ENCODE results near the gene FOXE3. TPM values are rescaled to one million over a fixed set of nuclear protein-coding genes. Genes with fewer than 3 reads are reported as not detected.

The FOXE3 gene
- total RNA-seq, 2 donors from 2014 or later, result not detected

DNA sequence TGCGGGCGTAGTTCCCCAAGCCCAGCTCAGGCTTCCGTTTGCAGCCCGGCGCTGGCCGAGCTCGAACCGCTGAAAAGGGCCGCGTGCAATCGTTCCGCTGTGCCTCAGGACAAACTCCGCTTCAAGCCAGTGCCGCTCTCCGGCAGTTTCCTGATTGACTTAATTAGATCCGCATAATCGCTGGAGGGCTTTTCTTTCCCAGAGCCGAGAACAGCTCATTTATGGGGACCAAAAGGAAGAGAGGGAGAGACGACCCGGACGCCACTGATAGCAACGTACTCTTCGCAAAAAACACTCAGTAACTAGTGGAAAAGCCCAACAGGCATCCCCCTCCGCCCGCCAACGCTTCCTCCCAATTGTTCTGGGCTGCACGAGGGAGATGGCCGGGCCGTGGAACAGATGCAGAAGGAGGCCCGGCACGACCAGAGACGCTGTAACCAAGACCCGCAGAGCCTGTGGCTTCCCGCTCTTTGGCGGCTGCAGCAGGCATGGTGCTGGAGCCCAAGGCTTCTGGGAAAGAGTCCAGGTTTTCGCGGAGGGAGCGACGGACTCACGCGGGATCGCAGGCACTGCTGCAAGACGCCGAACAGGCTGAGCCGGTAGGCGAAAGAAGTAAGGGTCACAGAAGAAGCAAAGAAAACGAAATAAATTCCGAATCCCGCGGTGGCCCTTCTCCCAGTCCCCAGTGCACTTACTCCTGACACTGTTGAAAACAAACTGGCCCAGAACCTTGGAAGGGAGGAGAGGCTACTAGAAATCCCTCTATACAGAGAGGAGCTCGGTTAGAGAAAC is 18.2 kb downstream of the FOXE3 start:
- Mint-ChIP-seq H3K36me3 (peaks cover 6% of the 10 kb centered on the region), H3K27me3 (peaks cover 0 to 16% of the 10 kb centered on the region in 2 donors), H3K9me3 (no peaks in the 10 kb centered on the region), H3K4me3 (no peak overlapping the region), H3K4me1 (ENCODE audit: low read depth in 2 of 2) (peaks cover 31 to 41% of the 10 kb centered on the region in 2 donors), H3K27ac (no peak overlapping the region)
- no peak for ATAC-seq
- DNase-seq (ENCODE audit: low spot score), result no peak

DNA sequence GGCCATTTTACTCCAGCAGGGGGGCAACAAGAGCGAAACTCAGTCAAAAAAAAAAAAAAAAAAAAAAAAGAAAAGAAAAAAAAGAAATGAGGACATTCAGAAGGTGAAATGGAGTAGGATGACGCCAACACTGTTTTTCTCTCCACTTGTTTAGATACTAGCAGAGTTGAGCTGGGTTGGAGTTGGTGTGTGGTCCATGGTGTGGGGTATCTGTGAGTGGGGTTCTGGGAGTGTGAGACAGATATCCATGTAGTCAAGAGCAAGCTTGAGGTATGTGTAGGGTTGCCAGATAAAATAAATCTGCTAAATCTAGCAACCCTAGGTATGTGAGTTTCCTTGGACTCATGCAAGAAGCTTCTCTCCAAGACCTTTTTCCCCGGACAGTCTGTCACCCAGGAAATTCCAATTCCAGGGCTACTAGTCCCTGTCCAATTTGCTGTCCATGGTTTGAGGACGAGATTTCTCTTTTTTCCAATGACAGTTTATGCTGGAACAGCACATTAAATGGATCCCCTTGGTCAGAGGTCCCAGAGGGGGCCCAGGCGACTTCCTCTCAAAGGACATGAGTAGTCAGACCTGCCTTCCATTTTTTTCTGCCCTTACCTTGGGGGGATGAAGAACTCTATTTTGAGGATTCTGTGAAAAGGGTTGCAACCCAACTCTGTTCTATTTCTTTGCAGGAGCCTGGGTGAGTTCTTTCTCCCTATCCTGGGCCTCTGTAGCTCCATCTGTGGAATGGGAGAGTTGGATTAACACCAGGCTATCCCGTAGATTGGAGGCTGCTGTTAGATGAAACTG is 19.6 kb downstream of the FOXE3 start:
- peaks cover 6% of the 10 kb centered on the region for H3K36me3 Mint-ChIP-seq
- ATAC-seq (no peak), DNase-seq (ENCODE audit: low spot score) (no peak)
- H3K9me3 Mint-ChIP-seq, result no peaks in the 10 kb centered on the region
- H3K27ac Mint-ChIP-seq, result peak overlapping the region in 1 of 2 donors; percentile 82
- H3K4me3 Mint-ChIP-seq, result peak overlapping the region; percentile 96
- H3K4me1 Mint-ChIP-seq (ENCODE audit: low read depth in 2 of 2), result peaks cover 31 to 41% of the 10 kb centered on the region in 2 donors
- peaks cover 0 to 20% of the 10 kb centered on the region in 2 donors for H3K27me3 Mint-ChIP-seq

DNA sequence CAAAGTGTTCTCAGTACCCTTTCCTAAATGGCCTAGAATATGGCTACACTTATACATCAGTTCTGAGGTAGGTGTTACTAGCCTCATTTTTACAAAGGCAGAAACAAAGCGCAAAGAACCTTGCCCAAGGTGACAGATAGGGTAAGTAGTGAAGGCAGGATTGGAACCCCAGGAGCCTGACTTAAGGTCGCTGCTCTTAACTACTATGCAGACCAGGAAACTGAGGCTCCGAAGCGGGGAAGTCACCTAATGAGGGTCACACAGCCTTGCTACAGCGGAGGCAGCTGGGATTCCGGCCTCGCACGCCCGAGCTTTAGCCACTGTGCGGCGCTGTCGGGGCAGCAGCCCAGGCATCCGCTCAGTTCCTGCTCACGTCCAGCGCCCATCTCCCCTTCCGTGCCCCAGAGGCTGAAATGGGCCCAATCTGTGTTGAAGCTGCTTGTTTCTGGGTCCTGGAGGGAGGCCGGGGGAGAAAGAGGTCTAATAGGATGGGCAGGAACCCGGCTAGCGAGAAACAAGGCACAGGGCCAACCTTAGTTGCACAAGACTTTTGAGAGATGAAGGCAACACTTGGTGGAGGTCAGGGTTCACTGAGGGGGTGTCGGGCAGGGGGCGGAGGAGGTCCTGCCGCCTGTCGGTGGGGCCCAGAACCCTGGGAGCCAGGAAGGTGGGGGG is 20.4 kb downstream of the FOXE3 start:
- H3K27me3 Mint-ChIP-seq, result peaks cover 0 to 16% of the 10 kb centered on the region in 2 donors
- H3K4me1 Mint-ChIP-seq (ENCODE audit: low read depth in 2 of 2), result peaks cover 24 to 35% of the 10 kb centered on the region in 2 donors
- H3K4me3 Mint-ChIP-seq, result peak overlapping the region; percentile 96
- ATAC-seq, result peak; percentile 59 to 60
- H3K36me3 Mint-ChIP-seq, result peaks cover 6% of the 10 kb centered on the region
- H3K9me3 Mint-ChIP-seq, result no peaks in the 10 kb centered on the region
- peak overlapping the region; percentile 82 for H3K27ac Mint-ChIP-seq
- peak; percentile 80 for DNase-seq (ENCODE audit: low spot score)

DNA sequence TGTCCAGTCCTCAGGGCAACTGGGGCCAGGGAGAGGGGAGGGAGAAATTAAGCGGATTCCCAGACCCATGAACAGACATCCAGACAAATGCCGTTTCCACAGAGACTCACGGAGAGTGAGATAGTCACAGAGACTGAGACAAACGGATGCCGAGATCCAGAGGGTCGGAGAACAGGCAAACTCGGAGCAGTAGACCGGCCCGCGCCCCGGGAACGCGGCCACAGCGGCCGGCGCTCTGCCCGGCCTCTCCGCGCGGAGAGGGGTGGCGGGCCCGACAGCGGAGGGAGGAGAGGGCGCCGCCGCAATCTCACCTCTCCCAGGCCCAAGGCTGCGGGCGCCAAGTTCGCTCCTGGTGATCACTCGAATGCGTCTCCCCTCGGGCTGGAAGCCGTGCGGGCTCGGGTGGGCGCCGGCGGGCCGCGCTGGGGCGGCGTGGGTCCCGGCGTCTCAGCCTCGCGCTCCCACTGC is 20.9 kb downstream of the FOXE3 start:
- DNase-seq (ENCODE audit: low spot score) (no peak), ATAC-seq (peak; percentile 7 to 15)
- H3K4me3 Mint-ChIP-seq, result peak overlapping the region; percentile 96
- H3K4me1 Mint-ChIP-seq (ENCODE audit: low read depth in 2 of 2), result peaks cover 22 to 32% of the 10 kb centered on the region in 2 donors
- H3K27me3 Mint-ChIP-seq, result peaks cover 0 to 16% of the 10 kb centered on the region in 2 donors
- peak overlapping the region; percentile 82 for H3K27ac Mint-ChIP-seq
- H3K9me3 Mint-ChIP-seq, result no peaks in the 10 kb centered on the region
- H3K36me3 Mint-ChIP-seq, result peaks cover 4% of the 10 kb centered on the region

DNA sequence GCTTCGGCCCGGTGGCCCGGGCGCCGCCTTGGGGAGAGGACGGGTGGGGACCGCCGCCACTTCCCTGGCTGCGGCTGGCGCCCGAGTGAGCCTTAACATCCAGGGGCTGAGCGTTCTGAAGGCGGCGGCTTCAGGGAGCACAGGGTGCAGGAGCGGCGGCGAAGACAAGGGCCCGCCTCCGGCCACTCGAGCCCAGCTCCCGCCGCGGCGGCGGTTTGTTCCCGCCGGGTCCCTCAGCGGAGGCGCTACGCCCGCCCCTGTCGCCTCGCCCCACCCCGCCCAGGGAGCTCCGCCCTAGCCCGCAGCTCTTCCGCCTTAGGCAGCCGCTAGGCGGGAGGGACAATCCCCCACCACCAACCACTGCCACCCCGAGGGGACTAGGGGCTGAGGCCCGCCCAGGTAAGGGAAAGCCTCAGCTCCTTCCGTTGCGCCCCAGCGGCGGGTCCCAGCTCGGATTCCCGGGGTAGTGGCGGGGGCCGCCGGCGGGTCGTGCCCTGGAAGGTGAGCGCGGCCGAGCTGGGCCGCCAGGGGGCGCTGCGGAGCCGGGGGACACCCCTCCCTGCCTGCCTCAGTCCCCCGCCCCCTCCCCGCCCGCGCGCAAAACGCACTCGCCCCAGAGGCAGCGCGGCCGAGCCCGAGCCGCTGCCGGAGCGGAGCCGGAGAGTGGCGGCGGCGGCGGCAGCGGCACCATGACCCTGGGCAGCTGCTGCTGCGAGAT is 21.5 kb downstream of the FOXE3 start, which contains the start of gene FOXD2:
Gene FOXD2 (plus strand): TSS at position 598 of the 718 bp plus-strand sequence. CDS start 92 bp downstream, at position 690.
- peaks cover 0 to 12% of the 10 kb centered on the region in 2 donors for H3K27me3 Mint-ChIP-seq
- peak within 1 kb of the TSS; percentile 82 for H3K27ac Mint-ChIP-seq
- no peaks in the 10 kb centered on the region for H3K9me3 Mint-ChIP-seq
- DNase-seq (ENCODE audit: low spot score) (peak; percentile 89), ATAC-seq (peak; percentile 92 to 96)
- H3K4me1 Mint-ChIP-seq (ENCODE audit: low read depth in 2 of 2), result peaks cover 17 to 27% of the 10 kb centered on the region in 2 donors
- H3K4me3 Mint-ChIP-seq, result peak within 1 kb of the TSS; percentile 96
- no peaks in the 10 kb centered on the region for H3K36me3 Mint-ChIP-seq

DNA sequence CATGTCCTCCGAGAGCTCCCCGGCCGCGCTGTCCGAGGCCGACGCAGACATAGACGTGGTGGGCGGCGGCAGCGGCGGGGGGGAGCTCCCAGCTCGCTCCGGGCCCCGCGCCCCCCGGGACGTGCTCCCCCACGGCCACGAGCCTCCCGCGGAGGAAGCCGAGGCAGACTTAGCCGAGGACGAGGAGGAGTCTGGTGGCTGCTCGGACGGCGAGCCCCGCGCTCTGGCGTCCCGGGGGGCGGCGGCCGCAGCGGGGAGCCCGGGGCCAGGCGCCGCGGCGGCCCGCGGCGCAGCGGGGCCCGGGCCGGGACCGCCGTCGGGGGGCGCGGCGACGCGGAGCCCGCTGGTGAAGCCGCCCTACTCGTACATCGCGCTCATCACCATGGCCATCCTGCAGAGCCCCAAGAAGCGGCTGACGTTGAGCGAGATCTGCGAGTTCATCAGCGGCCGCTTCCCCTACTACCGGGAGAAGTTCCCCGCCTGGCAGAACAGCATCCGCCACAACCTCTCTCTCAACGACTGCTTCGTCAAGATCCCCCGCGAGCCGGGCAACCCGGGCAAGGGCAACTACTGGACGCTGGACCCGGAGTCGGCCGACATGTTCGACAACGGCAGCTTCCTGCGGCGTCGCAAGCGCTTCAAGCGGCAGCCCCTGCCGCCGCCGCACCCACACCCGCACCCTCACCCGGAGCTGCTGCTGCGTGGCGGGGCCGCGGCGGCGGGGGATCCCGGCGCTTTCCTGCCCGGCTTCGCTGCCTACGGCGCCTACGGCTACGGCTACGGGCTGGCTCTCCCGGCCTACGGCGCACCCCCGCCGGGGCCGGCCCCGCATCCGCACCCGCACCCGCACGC is 22.3 kb downstream of the FOXE3 start:
- H3K27me3 Mint-ChIP-seq, result peaks cover 0 to 8% of the 10 kb centered on the region in 2 donors
- H3K27ac Mint-ChIP-seq, result no peak overlapping the region

DNA sequence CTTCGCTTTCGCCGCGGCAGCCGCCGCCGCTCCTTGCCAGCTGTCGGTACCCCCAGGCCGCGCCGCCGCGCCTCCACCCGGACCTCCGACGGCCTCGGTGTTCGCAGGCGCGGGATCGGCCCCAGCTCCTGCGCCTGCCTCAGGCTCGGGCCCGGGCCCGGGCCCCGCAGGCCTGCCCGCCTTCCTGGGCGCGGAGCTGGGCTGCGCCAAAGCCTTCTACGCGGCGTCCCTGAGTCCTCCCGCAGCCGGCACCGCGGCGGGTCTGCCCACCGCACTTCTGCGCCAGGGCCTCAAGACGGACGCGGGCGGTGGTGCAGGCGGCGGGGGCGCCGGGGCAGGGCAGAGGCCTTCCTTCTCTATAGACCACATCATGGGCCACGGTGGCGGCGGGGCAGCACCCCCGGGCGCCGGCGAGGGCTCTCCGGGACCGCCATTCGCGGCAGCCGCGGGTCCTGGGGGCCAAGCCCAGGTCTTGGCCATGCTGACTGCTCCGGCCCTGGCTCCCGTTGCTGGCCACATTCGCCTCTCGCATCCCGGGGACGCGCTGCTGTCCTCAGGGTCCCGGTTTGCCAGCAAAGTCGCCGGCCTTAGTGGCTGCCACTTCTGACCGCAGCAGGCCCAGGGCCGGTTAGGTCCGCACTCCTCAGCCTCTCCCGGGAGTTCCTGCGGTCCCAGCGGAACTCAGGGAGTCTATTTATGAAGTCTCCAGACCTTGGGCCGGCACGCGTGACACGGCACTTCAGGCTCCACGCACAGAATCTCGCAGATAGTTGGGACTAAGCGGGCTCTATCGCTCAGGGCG is 23.1 kb downstream of the FOXE3 start:
- peaks cover 0 to 13% of the 10 kb centered on the region in 2 donors for H3K27me3 Mint-ChIP-seq
- no peak for ATAC-seq
- peaks cover 16 to 19% of the 10 kb centered on the region in 2 donors for H3K4me1 Mint-ChIP-seq (ENCODE audit: low read depth in 2 of 2)
- no peaks in the 10 kb centered on the region for H3K9me3 Mint-ChIP-seq
- DNase-seq (ENCODE audit: low spot score), result no peak
- H3K36me3 Mint-ChIP-seq, result no peaks in the 10 kb centered on the region
- H3K4me3 Mint-ChIP-seq, result no peak overlapping the region
- H3K27ac Mint-ChIP-seq, result no peak overlapping the region

More for the DNA sequence above, 22.3 kb downstream of the FOXE3 start:
- H3K4me1 Mint-ChIP-seq (ENCODE audit: low read depth in 2 of 2), result peaks cover 17 to 20% of the 10 kb centered on the region in 2 donors
- H3K36me3 Mint-ChIP-seq, result no peaks in the 10 kb centered on the region
- no peak for ATAC-seq
- DNase-seq (ENCODE audit: low spot score), result no peak
- no peaks in the 10 kb centered on the region for H3K9me3 Mint-ChIP-seq
- peak overlapping the region; percentile 58 for H3K4me3 Mint-ChIP-seq

DNA sequence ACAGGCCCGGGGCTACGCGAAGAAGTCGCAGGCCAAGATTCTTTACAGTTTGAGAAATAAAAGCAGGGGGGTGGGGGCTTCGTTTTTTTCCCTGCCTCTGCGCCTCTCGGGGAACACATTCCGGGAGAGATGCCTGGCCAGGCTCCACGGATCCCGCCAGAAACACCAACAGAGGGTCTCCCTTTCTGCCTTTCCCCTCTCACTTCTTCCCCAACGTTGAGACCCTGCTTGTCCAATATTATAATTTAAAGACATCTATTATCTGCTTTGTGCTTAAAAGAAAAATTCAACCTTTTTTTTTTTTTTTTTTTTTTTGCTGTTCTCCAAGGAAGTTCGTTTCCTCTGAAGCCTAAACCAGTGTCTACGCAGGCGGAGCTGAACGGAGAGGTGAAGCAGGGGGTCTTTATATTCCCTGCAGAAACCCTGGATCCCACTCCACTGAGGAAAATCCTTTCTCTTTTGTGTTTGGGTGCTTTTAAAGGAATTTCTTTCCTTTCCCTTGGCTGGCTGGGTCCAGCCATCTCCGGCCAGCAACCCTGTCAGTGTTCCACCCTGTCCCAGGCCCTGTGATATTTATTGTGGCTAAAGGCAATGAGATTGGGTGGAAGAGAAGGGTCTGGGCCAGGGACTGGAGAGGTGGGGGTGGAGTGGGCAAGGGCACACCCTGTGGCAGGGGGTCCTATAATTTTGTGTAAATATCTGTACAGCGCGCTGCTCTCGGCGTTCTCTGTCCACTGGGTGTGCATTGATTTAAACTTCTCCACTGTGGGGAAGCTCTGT is 23.9 kb downstream of the FOXE3 start:
- ATAC-seq (no peak), DNase-seq (ENCODE audit: low spot score) (no peak)
- H3K4me1 Mint-ChIP-seq (ENCODE audit: low read depth in 2 of 2), result peaks cover 19 to 20% of the 10 kb centered on the region in 2 donors
- peaks cover 0 to 17% of the 10 kb centered on the region in 2 donors for H3K27me3 Mint-ChIP-seq
- no peak overlapping the region for H3K27ac Mint-ChIP-seq
- H3K36me3 Mint-ChIP-seq, result no peaks in the 10 kb centered on the region
- no peak overlapping the region for H3K4me3 Mint-ChIP-seq
- H3K9me3 Mint-ChIP-seq, result no peaks in the 10 kb centered on the region

DNA sequence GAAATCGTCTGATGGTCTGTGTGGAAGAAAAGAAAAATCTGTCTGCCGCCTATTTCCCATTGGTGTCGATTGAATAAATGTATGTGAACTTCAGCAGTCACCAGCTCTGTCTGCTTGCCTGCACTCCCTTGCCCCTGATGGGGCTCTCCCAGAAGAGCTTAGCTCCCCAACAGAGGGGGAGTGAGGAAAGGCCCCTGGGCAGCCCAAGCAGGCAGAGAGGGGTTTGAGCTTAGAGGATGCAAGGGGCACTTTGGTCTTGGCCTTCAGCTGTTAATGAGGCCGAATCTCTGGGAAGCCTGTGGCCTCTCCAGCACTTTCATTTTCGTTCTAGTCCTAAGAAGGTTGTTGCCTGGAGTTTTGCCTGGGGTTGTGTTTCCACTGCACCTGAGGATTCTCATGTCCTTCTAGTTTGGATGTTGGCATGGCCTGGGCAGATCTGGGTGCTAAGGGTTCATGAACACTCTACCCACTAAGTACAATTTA is 24.6 kb downstream of the FOXE3 start:
- Mint-ChIP-seq H3K27me3 (peaks cover under 1 to 20% of the 10 kb centered on the region in 2 donors), H3K4me1 (ENCODE audit: low read depth in 2 of 2) (peaks cover 24% of the 10 kb centered on the region in 2 donors), H3K9me3 (no peaks in the 10 kb centered on the region), H3K4me3 (no peak overlapping the region), H3K27ac (no peak overlapping the region), H3K36me3 (no peaks in the 10 kb centered on the region)
- ATAC-seq (no peak), DNase-seq (ENCODE audit: low spot score) (no peak)

DNA sequence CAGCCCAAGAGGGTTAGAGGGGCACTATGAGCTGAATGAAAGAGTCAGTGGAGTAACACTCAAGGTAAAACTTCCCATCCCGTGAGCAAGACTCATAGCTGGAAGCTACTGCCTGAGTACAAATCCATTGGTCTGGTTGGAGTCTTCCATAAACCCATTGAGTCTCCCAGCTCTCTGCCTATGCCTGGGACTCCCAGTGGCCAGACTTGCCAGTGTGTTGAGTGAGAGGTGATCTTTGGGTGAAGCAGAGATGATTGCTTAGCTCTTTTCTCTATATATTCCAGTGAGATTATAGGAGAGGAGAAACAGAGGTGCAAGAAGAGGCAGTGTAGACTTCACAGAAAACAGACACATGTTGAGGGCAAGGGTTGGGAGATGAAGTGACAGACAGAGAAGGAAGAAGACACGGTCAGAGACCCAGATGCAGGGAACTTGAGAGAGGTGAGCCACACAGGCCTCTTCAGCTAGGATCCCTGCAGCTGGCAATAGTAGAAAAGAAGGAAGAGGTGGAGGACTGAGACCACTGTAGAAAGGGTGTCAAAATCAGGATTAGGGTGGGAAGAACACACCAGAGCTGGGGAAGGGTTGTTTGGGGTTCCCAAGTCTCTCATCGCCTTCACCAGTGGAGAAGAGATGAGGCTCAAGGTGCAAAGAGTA is 25.5 kb downstream of the FOXE3 start:
- H3K4me1 Mint-ChIP-seq (ENCODE audit: low read depth in 2 of 2), result peaks cover 24 to 25% of the 10 kb centered on the region in 2 donors

More for the DNA sequence above, 25.5 kb downstream of the FOXE3 start:
- Mint-ChIP-seq H3K27me3 (peaks cover 9 to 28% of the 10 kb centered on the region in 2 donors), H3K36me3 (no peaks in the 10 kb centered on the region), H3K4me3 (no peak overlapping the region), H3K27ac (no peak overlapping the region), H3K9me3 (no peaks in the 10 kb centered on the region)
- DNase-seq (ENCODE audit: low spot score) (no peak), ATAC-seq (no peak)

All from natural killer cell treated with Interleukin-12 subunit alpha and Interleukin-12 subunit beta and Interleukin-15 and Interleukin-18, amount 100 ng/mL, for 72 hours (primary cell).